Trophoblast cell (in vitro differentiated cells and primary cell): Measurements from ENCODE around the gene BTBD7.

Experiments used
- DNase-seq, 2 donors: peaks; one replicate each; pipeline ENCODE4 v3.0.0-alpha.2; 2016
- H2AFZ ChIP-seq: 2 replicates; pipeline ENCODE4 v1.6.1; 2013; ENCODE audit warnings: low read length, moderate library complexity, mild to moderate bottlenecking; ENCODE audit not compliant: insufficient read depth, poor library complexity
- H2AK5ac ChIP-seq: 2 replicates; pipeline ENCODE4 v1.6.1; 2013; ENCODE audit warnings: mild to moderate bottlenecking, low read length
- H2BK120ac ChIP-seq: 2 replicates; pipeline ENCODE4 v1.6.1; 2013; ENCODE audit warnings: low read length, mild to moderate bottlenecking, moderate library complexity; ENCODE audit not compliant: insufficient read depth, poor library complexity
- H2BK12ac ChIP-seq: 2 replicates; pipeline ENCODE4 v1.6.1; 2013; ENCODE audit warnings: mild to moderate bottlenecking, low read length, moderate library complexity
- H2BK5ac ChIP-seq: 2 replicates; pipeline ENCODE4 v1.6.1; 2013; ENCODE audit warnings: low read length, low read depth, moderate library complexity, mild to moderate bottlenecking; ENCODE audit not compliant: poor library complexity
- H3K14ac ChIP-seq: 2 replicates; pipeline ENCODE4 v1.6.1; 2013; ENCODE audit warnings: mild to moderate bottlenecking, low read length
- H3K18ac ChIP-seq: 2 replicates; pipeline ENCODE4 v1.6.1; 2013; ENCODE audit warnings: mild to moderate bottlenecking, low read length
- H3K23ac ChIP-seq: 2 replicates; pipeline ENCODE4 v1.6.1; 2013; ENCODE audit warnings: low read length
- H3K27ac ChIP-seq: 2 replicates; pipeline ENCODE4 v1.5.1; 2013; ENCODE audit warnings: low read depth, mild to moderate bottlenecking, inconsistent platforms, low read length, moderate library complexity
- H3K27me3 ChIP-seq: 2 replicates; pipeline ENCODE4 v1.6.1; 2013; ENCODE audit warnings: inconsistent platforms, mild to moderate bottlenecking, low read length, moderate library complexity; ENCODE audit not compliant: insufficient read depth
- H3K36me3 ChIP-seq, 2 experiments: 1 replicate in 1 of 2; 2 replicates in 1 of 2; pipeline ENCODE4 v1.6.1; 2013; ENCODE audit warnings: low read length in 2 of 2, mild to moderate bottlenecking in 2 of 2, moderate library complexity in 1 of 2; ENCODE audit not compliant: insufficient read depth in 2 of 2, control insufficient read depth in 1 of 2
- H3K4ac ChIP-seq: 2 replicates; pipeline ENCODE4 v1.6.1; 2013; ENCODE audit warnings: low read depth, mild to moderate bottlenecking, low read length, moderate library complexity
- H3K4me1 ChIP-seq, 2 experiments: 1 replicate in 1 of 2; 2 replicates in 1 of 2; pipeline ENCODE4 v1.6.1; 2013; ENCODE audit warnings: low read length in 2 of 2, mild to moderate bottlenecking in 2 of 2, moderate library complexity in 1 of 2; ENCODE audit not compliant: insufficient read depth in 2 of 2, control insufficient read depth in 1 of 2
- H3K4me2 ChIP-seq: 2 replicates; pipeline ENCODE4 v1.6.1; 2013; ENCODE audit warnings: inconsistent platforms, mild to moderate bottlenecking, low read length, moderate library complexity
- H3K4me3 ChIP-seq: 2 replicates; pipeline ENCODE4 v1.5.1; 2013; ENCODE audit warnings: mild to moderate bottlenecking, low read depth, low read length, inconsistent platforms
- H3K79me1 ChIP-seq: one replicate; pipeline ENCODE4 v1.6.1; 2013; ENCODE audit warnings: low read length
- H3K79me2 ChIP-seq: 2 replicates; pipeline ENCODE4 v1.6.1; 2013; ENCODE audit warnings: low read length, mild to moderate bottlenecking; ENCODE audit not compliant: control insufficient read depth, insufficient read depth, poor library complexity
- H3K9ac ChIP-seq: 2 replicates; pipeline ENCODE4 v1.6.1; 2013; ENCODE audit warnings: mild to moderate bottlenecking, low read length
- H3K9me3 ChIP-seq: 2 replicates; pipeline ENCODE4 v1.6.1; 2013; ENCODE audit warnings: low read depth, mild to moderate bottlenecking, control low read depth, inconsistent platforms, low read length; ENCODE audit not compliant: insufficient read depth
- H4K12ac ChIP-seq: 2 replicates; pipeline ENCODE4 v1.6.1; 2013; ENCODE audit warnings: low read depth, mild to moderate bottlenecking, low read length, moderate library complexity
- H4K8ac ChIP-seq: 2 replicates; pipeline ENCODE4 v1.6.1; 2013; ENCODE audit warnings: low read depth, mild to moderate bottlenecking, low read length, moderate library complexity
- H4K91ac ChIP-seq: one replicate; pipeline ENCODE4 v1.6.1; 2013; ENCODE audit warnings: low read depth, mild to moderate bottlenecking, low read length, moderate library complexity
- WGBS: extraction: QIAGEN DNeasy Blood & Tissue Kit; methylation state at CpG from one replicate; pipeline ENCODE4 v1.1.7; 2013; ENCODE audit warnings: missing lambda C conversion rate; ENCODE audit not compliant: insufficient read length, insufficient coverage; ENCODE audit errors: extremely low coverage; 5-methylcytosine and 5-hydroxymethylcytosine counted together

The BTBD7 gene

DNA sequence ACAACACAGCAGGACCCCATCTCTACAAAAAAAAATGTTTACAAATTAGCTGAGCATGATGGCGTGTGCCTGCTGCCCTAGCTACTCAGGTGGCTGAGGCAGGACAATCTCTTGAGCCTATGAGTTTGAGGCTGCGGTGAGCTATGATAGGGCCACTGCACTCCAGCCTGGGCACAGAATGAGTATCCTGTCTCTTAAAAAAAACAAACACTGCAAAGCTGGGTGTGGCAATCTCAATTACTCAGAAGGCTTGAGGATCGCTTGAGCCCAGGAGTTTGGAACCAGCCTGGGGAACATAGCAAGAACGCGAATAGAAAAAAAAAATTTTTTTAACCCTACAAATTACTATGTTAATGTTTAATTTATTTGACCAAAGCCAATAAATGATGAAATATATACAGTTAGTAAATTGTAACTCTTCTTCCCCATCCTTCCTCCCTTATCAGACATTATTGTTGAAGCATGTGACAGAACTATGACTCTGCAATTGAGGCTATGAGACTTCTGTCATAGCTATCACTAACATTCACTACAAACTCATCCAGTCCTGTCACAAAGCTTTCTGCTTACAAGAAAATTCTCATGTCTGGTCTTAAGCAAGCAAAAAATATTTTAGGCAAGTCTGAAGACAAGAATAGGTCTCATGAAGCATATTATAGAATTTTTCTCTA lies 9.8 kb downstream of the BTBD7 start:
- H3K4me3 ChIP-seq: no peak overlapping the region
- H3K79me2 ChIP-seq: peaks cover 20% of the 10 kb centered on the region
- no peak overlapping the region for H2BK5ac ChIP-seq
- no peak overlapping the region for H2AK5ac ChIP-seq
- no peaks in the 10 kb centered on the region for H3K9me3 ChIP-seq
- no peak overlapping the region for H2BK12ac ChIP-seq
- H3K36me3 ChIP-seq: peaks cover 0 to 2% of the 10 kb centered on the region in 2 experiments
- no peak overlapping the region for H4K12ac ChIP-seq
- no peak overlapping the region for H3K23ac ChIP-seq
- no peak overlapping the region for H3K14ac ChIP-seq
- no peak overlapping the region for H2BK120ac ChIP-seq
- H3K18ac ChIP-seq: peak overlapping the region; percentile 18
- H3K4me2 ChIP-seq: no peak overlapping the region
- H3K4ac ChIP-seq: peak overlapping the region; percentile 65
- no peak overlapping the region for H3K27ac ChIP-seq
- peaks cover 2% of the 10 kb centered on the region for H3K79me1 ChIP-seq
- H3K27me3 ChIP-seq: no peaks in the 10 kb centered on the region
- no CpG with 5 or more reads among the region's 5 CpGs for WGBS
- no peak for DNase-seq
- H4K91ac ChIP-seq: no peak overlapping the region
- peaks cover 6 to 13% of the 10 kb centered on the region in 2 experiments for H3K4me1 ChIP-seq
- no peak overlapping the region for H3K9ac ChIP-seq
- no peak overlapping the region for H4K8ac ChIP-seq
- no peak overlapping the region for H2AFZ ChIP-seq

- H3K79me2 ChIP-seq: peaks cover 12% of the 10 kb centered on the region
- no peak for DNase-seq
- no peak overlapping the region for H3K27ac ChIP-seq
- no peak overlapping the region for H2BK12ac ChIP-seq
- H3K27me3 ChIP-seq: no peaks in the 10 kb centered on the region
- no peak overlapping the region for H2AFZ ChIP-seq
- no peak overlapping the region for H4K8ac ChIP-seq
- peaks cover 9 to 10% of the 10 kb centered on the region in 2 experiments for H3K4me1 ChIP-seq
- H2AK5ac ChIP-seq: no peak overlapping the region
- no peaks in the 10 kb centered on the region for H3K36me3 ChIP-seq
- no peak overlapping the region for H2BK5ac ChIP-seq
- no peak overlapping the region for H4K91ac ChIP-seq
- no peak overlapping the region for H3K4me2 ChIP-seq
- no peak overlapping the region for H3K14ac ChIP-seq
- no peaks in the 10 kb centered on the region for H3K9me3 ChIP-seq
- no peak overlapping the region for H3K23ac ChIP-seq
- no peak overlapping the region for H3K18ac ChIP-seq
- H3K9ac ChIP-seq: no peak overlapping the region
- no peak overlapping the region for H2BK120ac ChIP-seq
- H4K12ac ChIP-seq: no peak overlapping the region
- H3K4me3 ChIP-seq: no peak overlapping the region
- H3K79me1 ChIP-seq: no peaks in the 10 kb centered on the region
- no peak overlapping the region for H3K4ac ChIP-seq
Measured at GRCh38 chr14:93320489-93320888, 12.3 kb downstream of the BTBD7 start.

GRCh38 chr14:93319958-93320357 lies 12.9 kb downstream of the BTBD7 start:
- Histone ChIP-seq H2AFZ (no peak overlapping the region), H4K8ac (no peak overlapping the region), H3K4me3 (no peak overlapping the region), H2BK120ac (peak overlapping the region; percentile 33), H3K18ac (no peak overlapping the region), H3K9me3 (no peaks in the 10 kb centered on the region), H4K12ac (no peak overlapping the region), H3K4ac (peak overlapping the region; percentile 85), H3K79me1 (no peaks in the 10 kb centered on the region), H3K4me2 (no peak overlapping the region), H3K27me3 (no peaks in the 10 kb centered on the region), H2BK5ac (no peak overlapping the region), H3K23ac (no peak overlapping the region), H3K79me2 (peaks cover 9% of the 10 kb centered on the region), H4K91ac (no peak overlapping the region), H3K14ac (no peak overlapping the region), H3K27ac (no peak overlapping the region), H3K36me3 (no peaks in the 10 kb centered on the region), H3K4me1 (peaks cover 6 to 10% of the 10 kb centered on the region in 2 experiments), H2AK5ac (no peak overlapping the region), H3K9ac (no peak overlapping the region), H2BK12ac (no peak overlapping the region)
- DNase-seq: no peak
- no CpG with 5 or more reads among the region's 1 CpG for WGBS

DNA sequence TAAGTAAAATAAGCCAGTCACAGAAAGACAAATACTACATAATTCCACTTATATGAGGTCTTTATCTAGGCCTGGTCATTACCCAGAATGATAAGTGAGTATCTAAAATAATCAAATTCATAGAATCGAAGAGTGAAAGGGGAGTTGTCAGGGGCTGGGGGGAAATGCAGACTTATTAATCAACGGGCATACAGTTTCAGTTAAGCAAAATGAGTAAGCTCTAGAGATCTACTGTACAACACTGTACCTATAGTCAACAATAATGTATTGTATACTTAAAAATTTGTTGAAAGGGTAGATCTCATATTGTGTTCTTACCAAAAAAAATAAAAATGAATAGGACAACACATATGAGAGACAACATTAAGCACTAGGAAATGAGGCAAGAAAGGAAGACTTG lies 13.3 kb downstream of the BTBD7 start:
- no peaks in the 10 kb centered on the region for H3K9me3 ChIP-seq
- no peak overlapping the region for H4K12ac ChIP-seq

More for the DNA sequence above, 13.3 kb downstream of the BTBD7 start:
- Histone ChIP-seq H2BK120ac (no peak overlapping the region), H2AFZ (no peak overlapping the region), H4K8ac (no peak overlapping the region), H3K27me3 (no peaks in the 10 kb centered on the region), H3K79me1 (no peaks in the 10 kb centered on the region), H3K23ac (no peak overlapping the region), H3K4me3 (no peak overlapping the region), H3K4ac (no peak overlapping the region), H3K36me3 (no peaks in the 10 kb centered on the region), H3K18ac (no peak overlapping the region), H3K9ac (no peak overlapping the region), H3K79me2 (peaks cover 9% of the 10 kb centered on the region), H2BK5ac (no peak overlapping the region), H3K14ac (no peak overlapping the region), H2BK12ac (no peak overlapping the region), H3K27ac (no peak overlapping the region), H4K91ac (no peak overlapping the region), H2AK5ac (no peak overlapping the region), H3K4me2 (no peak overlapping the region), H3K4me1 (peaks cover 6 to 10% of the 10 kb centered on the region in 2 experiments)
- no CpG with 5 or more reads among the region's 2 CpGs for WGBS
- DNase-seq: no peak
